Brain pericyte (primary cell): ENCODE data around the gene MIP.
"Not testable (repeated sequence)": the region's sequence is repeated elsewhere in the genome, so short reads cannot be mapped to it uniquely, and the experiment has no call there.

Experiments used
- DNase-seq: peaks from one replicate; pipeline ENCODE4 v3.0.0-alpha.2; 2012; ENCODE audit warnings: low read depth, low spot score

MIP gene

DNA sequence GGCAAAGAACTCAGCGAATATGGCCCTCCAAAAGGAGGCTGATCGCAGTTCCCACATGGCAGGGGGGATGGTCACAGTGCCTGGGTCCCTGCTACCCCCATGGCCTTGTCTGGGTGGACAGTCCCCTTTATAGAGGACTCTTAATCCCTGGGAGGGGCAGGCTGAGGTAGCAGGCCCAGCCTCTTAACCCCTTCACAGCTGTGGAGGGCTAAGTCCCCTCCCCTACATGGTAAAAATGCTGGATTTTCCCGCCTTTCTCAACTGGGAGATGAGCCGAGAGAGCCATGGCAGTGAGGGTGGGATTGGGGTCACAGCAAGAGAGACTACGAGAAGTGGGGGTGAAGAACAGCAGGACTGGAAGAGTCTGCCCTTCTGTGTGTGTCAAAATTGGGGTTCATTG lies at the start of gene MIP:
TSS of gene MIP (minus strand) at position 101 of the 400 bp plus-strand sequence. CDS start at position 57, 44 bp downstream.
- DNase-seq = no peak

DNA sequence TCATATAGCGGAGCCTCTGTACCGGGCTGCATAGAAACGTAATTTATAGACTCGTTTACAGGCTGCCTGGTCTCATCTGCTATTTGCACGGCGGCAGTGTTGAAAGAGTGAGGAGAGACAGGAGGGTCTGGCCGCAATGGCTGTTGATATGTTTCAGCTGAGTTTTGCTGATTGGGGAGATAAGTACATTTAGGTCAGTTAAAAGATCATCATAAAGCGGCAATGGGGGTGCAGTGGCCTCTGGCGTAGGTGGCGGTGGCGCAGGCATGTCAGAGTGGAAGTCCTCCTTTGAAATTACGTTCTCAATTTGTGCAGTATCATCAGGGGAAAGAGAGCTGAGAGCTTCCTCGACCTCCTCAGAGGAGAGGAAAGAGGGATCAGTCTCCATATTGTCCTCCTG lies 45.4 kb upstream of the MIP start:
- not testable (repeated sequence) for DNase-seq

DNA sequence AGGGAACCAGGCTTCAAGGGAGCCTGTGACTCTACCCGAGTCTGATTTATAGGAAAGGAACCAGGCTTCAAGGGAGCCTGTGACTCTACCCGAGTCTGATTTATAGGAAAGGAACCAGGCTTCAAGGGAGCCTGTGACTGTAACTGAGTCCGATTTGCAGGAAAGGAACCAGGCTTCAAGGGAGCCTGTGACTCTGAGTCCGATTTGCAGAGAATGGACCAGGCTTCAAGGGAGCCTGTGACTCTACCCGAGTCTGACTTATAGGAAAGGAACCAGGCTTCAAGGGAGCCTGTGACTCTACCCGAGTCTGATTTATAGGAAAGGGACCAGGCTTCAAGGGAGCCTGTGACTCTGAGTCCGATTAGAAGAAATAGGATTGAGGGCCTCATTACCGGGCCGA lies 45.0 kb upstream of the MIP start:
- not testable (repeated sequence) for DNase-seq

DNA sequence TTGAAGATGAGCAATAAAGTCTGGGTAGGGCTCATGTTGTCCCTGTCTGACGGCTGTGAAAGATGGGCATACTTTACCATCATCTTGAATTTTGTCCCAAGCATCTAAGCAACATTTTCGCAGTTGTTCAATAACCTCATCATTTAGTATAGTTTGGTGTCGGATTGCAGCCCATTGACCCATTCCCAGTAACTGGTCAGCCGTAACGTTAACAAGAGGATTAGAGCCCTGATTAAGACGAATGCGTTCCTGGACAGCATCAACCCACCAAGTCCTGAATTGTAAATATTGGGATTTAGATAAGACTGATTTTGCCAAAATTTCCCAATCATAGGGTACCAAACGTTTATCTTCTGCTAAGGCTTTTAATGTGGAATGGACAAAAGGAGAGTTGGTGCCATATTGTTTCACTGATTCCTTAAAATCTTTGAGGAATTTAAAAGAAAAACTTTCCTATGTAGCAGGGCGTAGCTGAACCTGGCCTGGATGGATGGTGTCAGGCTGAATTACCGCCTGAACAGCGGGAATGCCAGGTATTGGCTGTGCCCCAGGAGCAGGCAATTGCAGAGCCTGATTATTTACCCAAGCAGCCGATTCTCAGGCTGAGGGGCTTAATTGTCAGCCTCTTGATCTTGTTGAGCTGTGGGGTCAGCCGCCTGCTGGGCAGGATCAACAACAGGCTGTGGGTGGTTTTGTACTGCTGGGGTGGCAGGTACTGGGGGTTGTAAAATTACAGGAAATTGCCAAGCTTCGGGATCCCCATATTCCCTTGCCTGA lies 43.9 kb upstream of the MIP start:
- DNase-seq = not testable (repeated sequence)

DNA sequence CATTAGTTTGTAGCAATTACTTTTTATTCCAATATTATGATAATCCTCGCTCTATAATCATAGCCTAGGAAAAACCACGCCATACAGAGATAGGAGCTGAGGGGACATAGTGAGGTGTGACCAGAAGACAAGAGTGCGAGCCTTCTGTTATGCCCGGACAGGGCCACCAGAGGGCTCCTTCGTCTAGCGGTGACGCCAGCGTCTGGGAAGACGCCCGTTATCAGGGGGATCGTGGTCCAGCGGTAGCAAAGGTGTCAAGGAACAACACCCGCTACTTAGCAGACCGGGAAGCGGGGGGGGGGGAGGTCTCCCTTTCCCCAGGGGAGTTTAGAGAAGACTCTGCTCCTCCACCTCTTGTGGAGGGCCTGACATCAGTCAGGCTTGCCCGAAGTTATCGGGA lies 42.2 kb upstream of the MIP start:
- DNase-seq = not testable (repeated sequence)

DNA sequence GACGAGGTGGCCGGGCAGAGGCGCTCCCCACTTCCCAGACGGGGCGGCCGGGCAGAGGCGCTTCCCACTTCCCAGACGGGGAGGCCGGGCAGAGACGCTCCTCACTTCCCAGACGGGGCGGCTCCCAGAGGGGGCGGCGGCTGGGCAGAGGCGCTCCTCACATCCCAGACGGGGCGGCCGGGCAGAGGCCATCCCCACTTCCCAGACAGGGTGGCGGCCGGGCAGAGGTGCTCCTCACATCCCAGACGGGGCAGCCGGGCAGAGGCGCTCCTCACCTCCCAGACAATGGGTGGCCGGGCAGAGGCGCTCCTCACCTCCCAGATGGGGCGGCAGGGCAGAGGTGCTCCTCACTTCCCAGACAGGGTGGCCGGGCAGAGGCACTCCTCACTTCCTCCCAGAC lies 40.0 kb upstream of the MIP start:
- DNase-seq = not testable (repeated sequence)

DNA sequence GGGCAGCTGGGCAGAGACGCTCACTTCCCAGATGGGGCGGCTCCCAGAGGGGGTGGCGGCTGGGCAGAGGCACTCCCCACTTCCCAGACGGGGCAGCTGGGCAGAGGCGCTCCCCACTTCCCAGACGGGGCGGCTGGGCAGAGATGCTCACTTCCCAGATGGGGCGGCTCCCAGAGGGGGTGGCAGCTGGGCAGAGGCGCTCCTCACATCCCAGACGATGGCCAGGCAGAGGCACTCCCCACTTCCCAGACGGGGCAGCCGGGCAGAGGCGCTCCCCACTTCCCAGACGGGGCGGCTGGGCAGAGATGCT lies 39.6 kb upstream of the MIP start:
- not testable (repeated sequence) for DNase-seq

DNA sequence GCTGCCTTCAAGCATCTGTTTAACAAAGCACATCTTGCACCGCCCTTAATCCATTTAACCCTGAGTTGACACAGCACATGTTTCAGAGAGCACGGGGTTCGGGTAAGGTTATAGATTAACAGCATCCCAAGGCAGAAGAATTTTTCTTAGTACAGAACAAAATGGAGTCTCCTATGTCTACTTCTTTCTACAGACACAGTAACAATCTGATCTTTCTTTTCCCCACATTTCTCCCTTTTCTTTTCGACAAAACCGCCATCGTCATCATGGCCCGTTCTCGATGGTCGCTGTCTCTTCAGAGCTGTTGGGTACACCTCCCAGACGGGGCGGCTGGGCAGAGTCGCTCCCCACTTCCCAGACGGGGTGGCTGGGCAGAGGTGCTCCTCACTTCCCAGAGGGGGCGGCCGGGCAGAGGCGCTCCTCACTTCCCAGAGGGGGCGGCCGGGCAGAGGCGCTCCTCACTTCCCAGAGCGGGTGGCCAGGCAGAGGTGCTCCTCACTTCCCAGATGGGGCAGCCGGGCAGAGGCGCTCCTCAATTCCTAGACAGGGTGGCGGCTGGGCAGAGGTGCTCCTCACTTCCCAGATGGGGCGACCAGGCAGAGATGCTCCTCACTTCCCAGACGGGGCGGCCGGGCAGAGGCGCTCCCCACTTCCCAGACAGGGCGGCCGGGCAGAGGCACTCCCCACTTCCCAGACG lies 39.1 kb upstream of the MIP start:
- not testable (repeated sequence) for DNase-seq

DNA sequence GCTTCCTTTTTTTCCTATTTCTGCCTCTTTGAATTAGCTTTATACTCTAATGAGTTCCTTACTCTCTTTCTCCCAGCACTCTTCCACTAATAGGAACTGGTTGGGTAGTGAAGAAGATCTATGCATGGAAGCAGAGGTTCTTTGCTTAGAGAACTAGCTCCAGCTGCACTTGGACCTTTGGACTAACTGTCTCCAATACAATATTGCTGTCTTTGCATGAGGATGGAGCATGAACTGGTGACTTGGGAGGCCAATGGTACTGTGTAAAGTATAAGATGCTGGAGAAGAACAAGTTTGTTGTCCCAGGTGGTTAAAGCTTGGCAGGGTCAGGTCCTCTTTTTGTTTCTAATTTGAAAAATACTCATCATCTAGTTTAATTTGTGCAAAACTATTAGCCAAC lies 35.9 kb upstream of the MIP start:
- no peak for DNase-seq

DNA sequence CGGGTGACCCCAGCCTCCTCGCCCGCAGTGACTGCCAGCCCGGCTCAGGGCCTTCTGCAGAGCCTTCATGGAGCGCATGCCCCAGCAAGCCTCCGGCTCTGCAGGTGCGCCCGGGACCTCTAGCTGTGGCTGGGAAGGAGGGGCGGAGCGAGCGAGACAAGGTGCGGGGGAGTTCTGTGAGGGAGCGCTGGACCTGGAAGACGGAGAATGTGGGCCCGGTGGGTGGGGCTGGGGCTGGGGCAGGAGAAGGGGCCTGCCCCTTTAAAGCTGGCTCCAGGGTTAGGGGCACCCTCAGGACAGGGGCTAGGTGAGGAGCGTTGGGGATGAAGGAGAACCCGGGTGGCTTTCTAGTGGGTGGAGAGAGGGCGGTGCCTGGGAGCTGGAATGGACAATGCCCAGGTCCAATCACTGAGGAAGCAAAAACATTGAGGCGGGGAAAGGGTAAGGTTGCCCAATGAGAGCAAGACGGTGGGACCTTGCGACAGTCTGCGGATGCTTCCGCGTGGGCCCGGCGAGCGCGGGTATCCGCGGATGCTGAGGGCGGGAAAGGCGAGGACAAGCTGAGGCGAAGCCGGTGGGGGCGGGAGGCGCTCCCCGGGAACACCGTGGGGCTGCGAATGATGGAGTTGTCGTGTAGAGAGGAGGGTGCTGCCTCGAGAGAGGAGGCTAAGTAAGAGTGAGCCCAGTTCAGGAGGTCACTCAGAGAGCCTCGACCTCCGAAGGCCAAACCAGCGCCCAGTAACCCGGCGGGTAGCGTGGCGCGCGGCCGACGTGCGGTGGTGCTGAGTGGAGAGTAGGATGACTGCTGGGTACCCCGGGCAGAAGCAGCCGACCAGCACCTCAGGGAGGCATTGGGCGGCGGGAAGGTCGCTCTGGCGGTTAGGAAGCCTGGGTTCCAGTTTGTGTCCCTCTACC lies 33.8 kb upstream of the MIP start, which contains the start of gene GLS2:
TSS of gene GLS2 (minus strand) at position 121 of the 915 bp plus-strand sequence. CDS start at position 78, 43 bp downstream.
- DNase-seq = no peak

DNA sequence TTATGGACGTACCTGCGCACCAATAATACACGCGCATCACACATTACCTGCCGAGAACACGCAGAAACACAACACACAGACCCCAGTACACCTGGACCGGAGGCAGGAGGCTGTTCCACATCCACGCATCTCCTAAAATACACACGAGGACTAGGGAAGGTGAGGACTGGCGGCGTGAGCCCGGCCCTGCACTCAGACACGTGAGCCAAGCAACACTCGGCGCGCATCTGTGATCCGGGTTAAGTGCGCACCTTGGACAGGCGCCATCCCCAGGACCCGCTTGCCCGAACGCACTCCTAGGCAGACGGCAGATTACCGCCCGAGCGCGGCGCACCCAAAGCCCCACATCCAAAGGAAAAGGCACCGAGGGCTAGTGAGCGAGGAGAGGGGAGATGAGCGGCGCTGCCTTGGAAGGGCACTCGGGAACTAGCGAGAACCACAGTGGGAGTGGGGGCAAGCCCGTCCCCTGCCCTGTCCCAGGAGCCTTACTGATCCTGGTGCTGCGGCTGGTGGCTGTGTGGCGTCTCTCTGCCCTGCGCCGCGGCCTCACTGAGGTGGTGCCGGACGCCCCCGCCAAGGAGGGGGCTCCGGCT lies 33.1 kb upstream of the MIP start:
- no peak for DNase-seq

DNA sequence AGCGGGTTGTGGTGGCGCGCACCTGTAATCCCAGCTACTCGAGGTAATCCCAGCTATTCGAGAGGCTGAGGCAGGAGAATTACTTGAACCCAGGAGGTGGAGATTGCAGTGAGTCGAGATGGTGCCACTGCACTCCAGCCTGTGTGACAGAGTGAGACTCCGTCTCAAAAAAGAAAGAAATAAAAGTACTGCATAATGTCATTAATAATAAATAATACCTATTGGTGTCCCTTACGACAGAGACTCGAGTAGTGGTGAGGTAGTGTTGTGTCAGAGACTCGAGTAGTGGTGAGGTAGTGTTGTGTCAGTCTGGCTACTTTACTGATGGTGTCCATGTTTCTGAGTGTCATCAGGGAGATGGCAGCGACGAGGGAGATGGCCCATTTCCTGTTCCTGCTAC lies 32.2 kb upstream of the MIP start:
- DNase-seq = no peak

DNA sequence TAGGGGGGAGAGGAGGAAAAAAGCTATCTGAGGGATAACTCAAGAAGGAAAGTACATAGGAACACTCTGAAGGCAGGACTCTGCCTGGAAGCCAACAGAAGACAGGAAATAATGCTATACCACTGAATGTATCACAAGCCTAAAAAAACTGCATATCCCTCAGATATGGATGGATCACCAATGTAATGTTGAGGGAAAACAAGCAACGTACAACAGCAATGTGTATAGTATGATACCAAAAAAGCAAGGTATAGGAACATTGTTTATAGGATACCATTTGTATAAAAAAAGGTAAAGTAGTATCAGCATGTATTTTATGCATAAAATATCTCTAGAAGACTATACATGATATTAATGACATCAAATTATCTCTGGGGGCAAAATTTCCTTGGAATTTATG lies 30.1 kb upstream of the MIP start:
- DNase-seq = no peak

DNA sequence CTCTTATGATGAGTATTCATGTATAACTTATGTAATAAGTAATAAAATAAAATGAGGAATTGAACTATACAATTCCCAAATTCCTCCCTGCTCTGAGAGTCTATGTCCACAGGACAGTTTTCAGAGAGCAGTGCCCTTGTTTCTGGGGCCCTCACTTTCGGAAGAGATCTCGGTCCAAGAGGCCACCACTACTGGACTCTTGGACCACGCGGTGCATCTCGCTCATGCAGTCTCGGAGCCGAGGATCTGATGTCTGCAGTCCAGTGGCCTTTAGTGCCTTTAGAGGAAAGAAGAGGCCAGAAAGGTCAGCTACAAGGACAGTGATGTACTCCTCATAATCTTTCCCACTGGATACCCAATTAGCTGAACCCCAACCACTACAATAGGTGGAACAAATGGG lies 25.2 kb upstream of the MIP start:
- DNase-seq = no peak

DNA sequence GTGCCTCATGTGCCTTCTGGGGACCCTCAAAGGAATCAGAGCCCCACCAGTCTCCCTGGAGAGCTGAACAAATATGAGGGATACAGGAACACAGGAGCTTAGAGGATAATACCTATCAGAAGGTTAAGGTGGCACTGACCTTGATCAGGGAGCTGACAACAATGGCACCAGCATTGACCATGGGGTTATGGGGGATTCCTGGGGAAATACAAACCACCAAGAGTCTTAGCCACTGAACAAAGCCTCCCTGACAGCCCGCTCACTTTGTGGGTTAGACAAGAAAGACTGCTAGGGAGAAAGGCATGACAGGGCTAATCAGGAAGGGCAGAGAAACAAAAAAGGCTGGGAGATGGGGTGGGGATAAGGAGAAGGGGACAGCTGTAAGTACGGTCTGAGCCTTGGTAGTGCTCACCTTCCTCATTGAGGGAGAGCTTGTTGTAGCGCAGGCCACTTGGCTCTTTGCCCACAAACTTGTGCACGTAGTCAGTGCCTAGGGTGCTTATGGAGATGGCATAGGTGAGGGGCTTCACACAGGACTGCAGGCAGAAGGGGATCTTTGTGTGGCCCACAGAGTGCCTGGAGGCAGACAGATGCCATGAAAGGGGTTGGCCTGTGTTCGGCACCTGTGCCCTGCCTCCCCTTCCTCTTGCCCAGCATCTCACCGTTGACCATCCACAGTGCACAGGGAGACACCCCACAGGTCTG lies 23.2 kb upstream of the MIP start:
- no peak for DNase-seq

DNA sequence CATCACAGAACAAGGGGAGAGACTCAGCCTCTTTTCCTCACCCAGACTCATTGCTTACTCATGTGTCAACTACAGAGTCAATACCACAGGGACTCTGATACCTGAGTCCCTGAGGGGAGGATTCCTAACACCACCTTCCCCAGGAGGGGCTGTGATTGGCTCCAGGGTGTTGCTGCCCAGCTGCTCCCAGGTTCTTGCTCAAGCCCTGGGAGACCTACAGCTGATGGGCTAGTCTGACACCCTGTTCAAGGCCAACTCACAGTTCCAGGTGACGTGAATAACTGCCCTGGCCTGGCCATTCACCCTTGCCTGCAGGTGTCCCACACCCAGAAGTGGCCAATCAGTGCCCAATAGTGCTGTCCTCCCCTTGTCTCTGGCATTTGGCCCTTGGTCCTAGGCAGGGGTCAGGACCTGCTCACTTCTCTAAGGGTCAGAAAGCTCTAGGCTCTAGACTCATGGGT lies 22.5 kb upstream of the MIP start:
- DNase-seq = no peak

DNA sequence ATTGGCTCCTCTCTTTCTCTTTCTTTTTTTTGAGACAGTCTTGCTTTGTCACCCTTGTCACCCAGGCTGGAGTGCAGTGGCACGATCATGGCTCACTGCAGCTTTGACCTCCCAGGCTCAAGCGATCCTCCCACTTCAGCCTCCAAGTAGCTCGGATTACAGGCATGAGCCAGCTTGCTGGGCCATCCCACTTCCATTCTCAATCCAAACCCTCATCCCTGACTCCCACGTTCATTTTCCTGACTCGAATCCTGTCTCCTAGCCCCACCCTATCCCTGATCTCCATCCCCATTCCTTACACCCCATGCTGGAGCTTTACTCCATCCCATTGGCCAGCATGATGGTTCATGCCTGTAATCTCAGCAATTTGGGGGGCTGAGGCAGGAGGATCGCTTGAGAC lies 21.7 kb upstream of the MIP start:
- DNase-seq = no peak

DNA sequence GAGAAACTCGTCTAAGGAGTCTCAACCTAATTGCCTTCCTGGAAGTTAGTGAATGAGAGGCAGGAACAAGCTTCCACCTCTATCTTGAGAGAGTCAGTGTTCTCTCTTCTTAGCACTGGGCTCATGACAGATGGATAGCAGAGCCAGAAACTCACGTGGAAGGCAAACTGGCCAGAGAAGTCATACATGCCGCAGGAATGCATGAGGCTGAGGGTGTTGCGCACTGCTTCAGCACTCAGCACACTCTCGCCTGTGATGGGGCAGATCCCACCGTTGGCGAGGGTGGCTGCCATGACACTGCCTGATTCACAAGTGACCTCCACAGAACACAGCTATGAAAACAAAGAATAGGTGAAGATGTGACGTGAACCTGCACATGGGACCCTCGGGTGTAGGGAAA lies 19.9 kb upstream of the MIP start:
- no peak for DNase-seq

DNA sequence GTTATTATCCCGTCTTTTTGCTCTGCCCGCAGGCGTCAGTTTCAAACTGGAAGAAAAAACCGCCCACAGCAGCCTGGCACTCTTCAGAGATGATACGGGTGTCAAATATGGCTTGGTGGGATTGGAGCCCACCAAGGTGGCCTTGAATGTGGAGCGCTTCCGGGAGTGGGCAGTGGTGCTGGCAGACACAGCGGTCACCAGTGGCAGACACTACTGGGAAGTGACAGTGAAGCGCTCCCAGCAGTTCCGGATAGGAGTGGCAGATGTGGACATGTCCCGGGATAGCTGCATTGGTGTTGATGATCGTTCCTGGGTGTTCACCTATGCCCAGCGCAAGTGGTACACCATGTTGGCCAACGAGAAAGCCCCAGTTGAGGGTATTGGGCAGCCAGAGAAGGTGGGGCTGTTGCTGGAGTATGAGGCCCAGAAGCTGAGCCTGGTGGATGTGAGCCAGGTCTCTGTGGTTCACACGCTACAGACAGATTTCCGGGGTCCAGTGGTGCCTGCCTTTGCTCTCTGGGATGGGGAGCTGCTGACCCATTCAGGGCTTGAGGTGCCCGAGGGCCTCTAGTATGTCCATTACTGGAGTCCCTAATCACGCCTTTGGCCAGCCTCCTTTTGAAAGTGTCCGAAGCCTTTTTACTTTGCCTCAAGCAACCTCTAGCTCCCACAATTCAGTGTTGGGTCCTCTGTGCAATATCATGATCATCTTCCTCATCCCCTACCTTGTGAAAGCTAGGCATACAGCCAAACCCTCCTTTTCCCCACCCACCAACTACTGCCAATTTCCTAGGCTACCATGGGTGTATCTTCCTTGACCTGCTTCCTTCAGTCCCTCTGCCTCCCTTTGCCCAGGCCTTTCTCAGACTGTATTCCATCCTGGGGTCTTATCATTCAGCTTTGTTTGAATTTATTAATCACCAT lies 14.8 kb upstream of the MIP start:
- no peak for DNase-seq
